Posterior vena cava (tissue), 2 donors: ENCODE measurements around the gene PPCDC. TPM values are rescaled to one million over a fixed set of nuclear protein-coding genes. Genes with fewer than 3 reads are reported as not detected.

ENCODE experiments used
- DNase-seq: peaks from one replicate; pipeline ENCODE4 v3.0.0-alpha.2; 2020; ENCODE audit warnings: low spot score
- intact Hi-C, 2 donors: fragments of 100-400 bp; cut with DNase I; formaldehyde crosslinking; loops; one replicate each; pipeline versions ENCODE4 v1.14.1 to v1.14.2; 2022 to 2023
- total RNA-seq, 2 donors: library from RNA; stranded (reverse); fragmentation: NEBNext Ultra II Directional; extraction: Animal tissue kit (Norgen Biotek cat#: 25700); gene quantifications; one replicate each; pipeline ENCODE4 v1.2.1, GENCODE V29; 2021
- donor health status: DM: yes; HTN: yes; CAD: no.
- donor health status: DM: yes; HTN: yes; CAD: no.

PPCDC gene
- total RNA-seq, 2 donors from 2014 or later, result 9.2 to 11.0 TPM

DNA sequence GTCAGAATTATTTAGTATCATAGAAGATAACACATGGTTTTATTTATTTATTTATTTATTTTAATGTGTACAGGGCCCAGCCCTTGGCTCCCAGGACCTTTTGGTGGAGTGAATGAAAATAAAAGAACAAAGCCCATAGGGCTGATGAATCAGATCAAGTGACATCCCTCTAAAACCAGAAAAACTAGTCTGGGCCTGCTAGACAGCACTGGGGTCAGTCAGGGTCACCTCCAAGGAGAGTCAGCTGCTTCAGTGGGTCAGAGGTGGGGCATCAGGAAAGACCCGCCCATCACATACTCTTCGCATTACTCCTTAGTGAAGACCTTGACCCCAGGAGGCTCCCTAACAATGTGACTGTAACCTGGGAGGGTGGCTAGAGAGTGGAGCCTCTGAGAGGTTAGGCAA is 12.8 kb downstream of the PPCDC start:
- no peak for DNase-seq
- intact Hi-C loops, result no loop called here

DNA sequence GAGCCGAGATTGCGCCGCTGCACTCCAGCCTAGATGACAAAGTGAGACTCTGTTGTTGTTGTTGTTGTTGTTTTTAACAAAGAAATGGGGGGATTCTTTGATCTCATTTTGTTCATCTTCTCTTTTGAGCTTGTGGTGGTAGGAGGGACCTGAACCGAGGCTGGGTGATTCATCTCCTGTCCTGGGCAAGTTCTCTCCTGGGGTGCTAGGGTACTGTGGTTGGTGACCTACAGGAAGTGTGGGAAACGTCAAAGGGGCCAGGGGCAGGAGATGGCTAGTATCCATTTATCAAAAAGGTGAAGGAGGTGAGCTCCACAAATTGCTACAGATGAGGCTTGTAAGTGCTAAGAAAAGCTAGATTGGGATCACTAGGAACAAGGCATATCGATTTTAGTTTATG is 14.3 kb downstream of the PPCDC start:
- intact Hi-C loops, result no loop called here
- no peak for DNase-seq

DNA sequence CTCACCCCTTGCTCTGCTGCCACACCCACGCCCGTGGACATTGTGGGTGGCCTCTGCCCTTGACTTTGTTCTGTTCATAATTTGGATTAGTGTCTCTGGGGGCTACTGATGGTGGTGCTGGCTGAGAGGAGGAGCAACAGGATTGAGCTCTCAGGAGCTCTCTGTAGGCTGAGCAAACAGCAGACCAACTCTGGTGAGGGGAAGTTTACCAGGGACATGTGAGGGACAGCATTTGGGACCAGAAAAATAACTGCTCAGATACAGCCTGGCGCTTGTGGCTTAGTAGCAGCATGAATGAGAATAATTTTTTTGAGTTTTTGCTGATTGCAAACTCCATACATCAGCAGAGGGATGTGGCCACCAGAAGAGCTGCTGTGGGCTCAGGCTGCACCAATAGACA is 14.8 kb downstream of the PPCDC start:
- intact Hi-C loops, result no loop called here
- DNase-seq, result no peak

DNA sequence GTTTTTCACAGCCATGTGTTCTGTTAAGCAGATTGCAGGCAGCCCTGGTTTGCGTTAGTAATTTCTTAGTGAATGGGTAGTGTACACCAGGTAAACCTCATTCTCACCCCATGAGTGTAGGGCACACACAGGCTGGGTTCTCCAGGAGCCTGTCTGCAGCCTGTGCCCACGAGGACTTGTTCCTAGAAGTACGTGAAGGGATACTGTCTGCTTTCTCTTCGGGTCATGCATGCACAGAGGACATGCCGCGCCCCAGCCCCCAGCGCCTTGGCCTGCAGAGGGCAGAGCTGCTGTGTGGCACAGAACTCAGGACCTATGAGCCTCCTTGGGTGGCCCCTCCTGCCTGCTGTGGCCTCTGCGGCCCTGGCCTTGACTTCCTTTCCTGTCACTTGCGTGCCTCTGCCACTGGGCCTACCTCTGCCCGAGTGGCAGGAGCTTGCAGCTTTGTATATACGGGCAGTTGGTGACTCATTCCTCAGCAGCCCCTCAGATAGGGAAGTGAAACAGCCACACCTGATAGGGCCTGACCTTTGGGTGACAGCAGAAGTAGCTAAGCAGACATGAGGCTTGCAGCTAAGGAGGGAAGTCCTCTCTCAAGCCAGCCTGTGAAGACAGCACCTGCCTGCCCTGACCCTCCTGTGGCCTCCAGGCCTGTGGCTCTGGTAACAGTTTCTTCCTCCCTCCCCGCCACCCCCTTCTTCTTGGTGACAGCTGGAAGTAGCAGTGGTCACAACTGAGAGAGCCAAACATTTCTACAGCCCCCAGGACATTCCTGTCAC is 19.5 kb downstream of the PPCDC start:
- peak; percentile 95 for DNase-seq
- intact Hi-C loops, result loop anchor here in 1 of 2 donors (2.0 kb wide), 1 partner anchor 160 kb away; no protein-coding TSS in a partner anchor

DNA sequence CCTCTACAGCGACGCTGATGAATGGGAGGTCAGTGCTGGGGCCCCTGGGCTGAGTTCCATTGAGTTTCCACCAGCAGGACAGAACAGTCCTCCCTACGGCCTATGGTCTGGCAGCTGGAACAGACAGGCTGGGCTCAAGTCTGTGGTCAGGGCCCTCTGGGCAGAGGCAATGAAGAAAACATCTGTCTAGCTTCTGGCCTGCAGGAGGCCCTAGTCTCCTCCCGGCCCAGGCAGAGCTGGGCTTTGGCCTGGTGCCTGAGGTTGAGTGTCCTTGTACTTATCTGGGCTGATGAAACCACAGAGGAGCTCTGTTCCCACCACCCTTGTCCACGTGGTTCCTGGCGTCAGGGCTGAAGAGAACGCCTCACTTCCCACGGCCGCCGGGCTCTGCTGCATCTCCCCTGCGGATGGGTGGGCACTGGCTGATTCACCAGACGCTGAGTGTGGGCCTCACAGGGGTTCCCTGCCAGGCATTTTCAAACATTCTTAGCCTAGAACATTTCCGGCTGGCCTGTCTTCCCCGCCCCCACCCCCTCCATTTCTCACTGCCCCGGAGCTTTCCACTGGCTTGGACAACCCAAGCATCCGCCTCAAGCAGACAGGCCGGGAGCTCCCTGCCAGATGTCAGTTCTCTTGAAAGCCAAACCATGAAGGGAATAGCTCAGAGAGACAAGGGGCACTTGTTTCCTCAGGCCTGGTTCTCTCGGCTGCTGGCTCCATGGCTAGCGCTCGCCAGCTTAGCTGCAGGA is 20.3 kb downstream of the PPCDC start:
- intact Hi-C loops, result loop anchor here (2.0 kb wide), 1 partner anchor 159 kb away; no protein-coding TSS in a partner anchor
- DNase-seq, result peak; percentile 99

DNA sequence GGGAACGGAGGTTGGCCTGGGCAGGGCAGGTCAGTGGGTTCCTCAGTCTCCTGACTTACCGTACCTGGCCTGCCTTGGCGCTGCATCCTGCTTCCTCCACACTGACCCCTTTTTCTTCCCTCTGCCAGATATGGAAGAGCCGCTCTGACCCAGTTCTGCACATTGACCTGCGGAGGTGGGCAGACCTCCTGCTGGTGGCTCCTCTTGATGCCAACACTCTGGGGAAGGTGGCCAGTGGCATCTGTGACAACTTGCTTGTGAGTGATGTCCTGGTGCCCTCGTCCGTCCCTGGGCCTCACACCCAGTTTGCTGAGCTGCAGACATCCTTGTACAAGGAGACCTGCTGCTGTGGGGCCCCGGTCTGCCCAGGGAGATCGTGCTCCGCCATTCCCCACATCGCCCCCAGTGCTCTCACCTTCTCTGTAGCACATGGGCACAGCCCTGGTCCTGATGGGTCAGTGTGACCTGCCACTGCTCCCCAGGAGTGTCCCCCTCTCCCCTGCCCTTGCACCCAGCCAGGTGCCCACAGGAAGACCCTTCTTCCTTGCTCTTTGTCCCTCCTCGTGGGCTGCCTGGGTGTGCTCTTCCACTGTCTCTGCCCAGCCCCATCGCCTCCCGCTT is 21.0 kb downstream of the PPCDC start:
- DNase-seq, result no peak
- intact Hi-C loops, result loop anchor here in 1 of 2 donors (2.0 kb wide), 1 partner anchor 158 kb away; no protein-coding TSS in a partner anchor

DNA sequence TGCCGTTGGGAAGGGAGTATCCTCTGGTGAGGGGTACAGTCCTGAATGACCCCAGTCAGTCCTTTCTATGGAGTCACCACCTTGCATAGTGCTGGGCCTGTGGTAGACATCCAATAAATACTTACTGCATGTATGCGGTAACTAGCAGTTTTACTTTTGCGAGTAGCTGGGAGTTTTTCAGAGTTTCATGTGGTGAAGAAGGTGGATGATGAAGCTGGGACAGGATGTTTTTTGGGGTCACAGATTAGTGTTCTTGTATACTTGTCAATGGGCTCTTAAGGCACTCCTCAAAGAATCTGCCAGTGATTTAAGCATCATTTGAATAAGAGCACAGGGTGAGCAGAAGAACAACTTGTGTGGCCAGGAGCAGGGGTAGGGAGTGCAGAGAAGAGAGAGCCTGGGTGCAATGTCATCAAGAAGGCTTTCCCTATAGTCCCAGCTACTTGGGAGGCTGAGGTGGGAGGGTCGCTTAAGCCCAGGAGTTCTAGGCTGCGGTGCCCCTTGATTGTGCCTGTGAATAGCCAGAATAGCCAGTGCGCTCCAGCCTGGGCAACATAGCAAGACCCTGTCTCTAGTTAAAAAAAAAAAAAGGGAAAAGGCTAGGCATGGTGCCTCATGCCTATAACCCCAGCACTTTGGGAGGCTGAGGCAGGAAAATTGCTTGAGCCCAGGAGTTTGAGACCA is 22.1 kb downstream of the PPCDC start:
- no peak for DNase-seq
- intact Hi-C loops, result loop anchor here in 1 of 2 donors (2.0 kb wide), 1 partner anchor 157 kb away; no protein-coding TSS in a partner anchor

DNA sequence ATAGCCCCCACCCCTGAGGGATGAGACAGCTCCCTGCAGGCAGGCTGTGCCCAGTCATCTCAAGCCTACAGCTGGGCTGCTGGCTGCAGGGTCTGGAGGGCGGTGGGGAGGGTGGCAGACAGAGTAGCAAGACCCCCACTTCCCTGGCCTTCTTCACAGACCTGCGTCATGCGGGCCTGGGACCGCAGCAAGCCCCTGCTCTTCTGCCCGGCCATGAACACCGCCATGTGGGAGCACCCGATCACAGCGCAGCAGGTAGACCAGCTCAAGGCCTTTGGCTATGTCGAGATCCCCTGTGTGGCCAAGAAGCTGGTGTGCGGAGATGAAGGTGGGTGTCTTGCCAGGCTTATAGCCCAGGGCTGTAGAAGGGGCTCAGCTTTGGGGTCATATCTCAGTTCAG is 25.0 kb downstream of the PPCDC start:
- intact Hi-C loops, result no loop called here
- DNase-seq, result no peak

DNA sequence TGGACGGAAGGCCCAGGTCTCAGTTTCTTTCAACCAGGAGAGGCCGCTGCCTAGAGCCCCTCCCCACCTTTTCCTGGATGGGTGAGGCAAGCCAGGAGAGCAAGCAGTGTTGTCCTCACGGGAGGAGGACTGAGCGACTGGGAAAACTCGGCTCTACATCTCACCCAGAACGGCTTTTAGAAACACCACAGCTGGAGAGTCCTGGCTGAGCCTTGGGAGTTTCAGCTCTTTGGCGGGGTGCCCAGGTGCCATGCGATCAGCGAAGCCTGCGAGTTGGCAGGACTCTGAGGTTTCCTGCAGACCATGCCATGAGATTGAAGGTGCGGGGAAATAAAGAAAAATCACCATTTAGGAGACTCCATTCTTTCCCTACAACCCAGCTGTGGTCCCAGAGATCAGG is 26.0 kb downstream of the PPCDC start:
- peak; percentile 82 for DNase-seq
- intact Hi-C loops, result no loop called here

DNA sequence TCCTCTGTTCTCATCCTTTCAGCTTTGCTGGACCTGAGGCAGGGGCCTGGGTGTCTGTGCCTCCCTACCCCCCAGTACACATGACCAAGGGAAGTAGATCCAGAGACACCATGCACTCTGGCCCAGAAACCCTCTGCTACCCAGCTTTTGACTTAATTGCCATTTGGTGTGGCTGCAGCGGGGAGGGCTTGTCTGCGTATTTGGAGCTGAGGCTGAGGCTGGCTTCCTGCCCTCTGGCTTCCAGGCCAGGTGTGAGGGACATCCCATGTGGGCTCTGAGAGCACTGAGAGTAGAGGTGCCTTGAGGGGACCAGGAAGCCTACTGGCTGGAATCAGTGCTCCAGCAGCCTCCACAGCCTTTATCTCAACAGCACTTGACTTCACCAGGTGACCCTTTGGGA is 26.9 kb downstream of the PPCDC start:
- DNase-seq, result peak; percentile 67
- intact Hi-C loops, result no loop called here

DNA sequence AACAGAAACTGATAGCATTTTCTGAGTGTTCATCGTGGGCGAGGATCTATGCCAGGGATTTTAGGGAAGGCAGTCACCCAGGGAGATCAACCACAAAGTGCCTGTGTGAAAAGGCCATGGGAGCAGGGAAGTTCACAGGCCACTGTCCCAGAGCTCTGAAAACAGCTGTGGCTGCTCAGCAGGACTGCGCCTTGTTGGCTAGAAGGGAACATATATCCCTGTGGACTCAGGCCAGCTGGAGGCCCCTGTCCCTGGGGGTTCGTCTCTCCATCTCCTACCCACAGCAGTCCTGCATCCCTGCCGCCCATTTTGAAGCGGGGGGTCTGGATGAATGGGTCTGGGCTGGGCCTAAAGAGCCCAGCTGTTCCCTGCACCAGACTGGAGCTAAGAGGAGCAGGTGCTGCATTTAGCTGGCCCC is 27.8 kb downstream of the PPCDC start:
- peak; percentile 49 for DNase-seq
- intact Hi-C loops, result no loop called here

DNA sequence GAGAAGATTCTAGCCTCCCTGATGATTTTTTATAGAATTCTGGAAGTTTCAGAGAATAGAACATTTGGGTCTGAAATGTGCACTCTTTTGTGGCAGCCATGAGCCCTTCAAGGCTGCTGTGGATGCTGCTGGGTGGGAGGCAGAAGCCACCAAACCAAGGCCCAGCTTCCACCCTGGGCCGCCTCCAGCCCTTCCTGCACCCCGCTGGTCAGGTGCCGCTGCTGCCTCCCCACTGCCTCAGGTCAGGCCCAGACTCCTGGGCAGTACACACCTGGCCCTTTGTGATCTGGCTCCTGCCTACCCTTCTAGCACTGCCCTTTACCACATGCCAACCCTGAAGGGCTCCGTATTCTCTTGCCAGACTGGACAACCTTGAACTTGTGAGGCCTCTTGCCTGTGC is 28.3 kb downstream of the PPCDC start:
- intact Hi-C loops, result no loop called here
- DNase-seq, result no peak

DNA sequence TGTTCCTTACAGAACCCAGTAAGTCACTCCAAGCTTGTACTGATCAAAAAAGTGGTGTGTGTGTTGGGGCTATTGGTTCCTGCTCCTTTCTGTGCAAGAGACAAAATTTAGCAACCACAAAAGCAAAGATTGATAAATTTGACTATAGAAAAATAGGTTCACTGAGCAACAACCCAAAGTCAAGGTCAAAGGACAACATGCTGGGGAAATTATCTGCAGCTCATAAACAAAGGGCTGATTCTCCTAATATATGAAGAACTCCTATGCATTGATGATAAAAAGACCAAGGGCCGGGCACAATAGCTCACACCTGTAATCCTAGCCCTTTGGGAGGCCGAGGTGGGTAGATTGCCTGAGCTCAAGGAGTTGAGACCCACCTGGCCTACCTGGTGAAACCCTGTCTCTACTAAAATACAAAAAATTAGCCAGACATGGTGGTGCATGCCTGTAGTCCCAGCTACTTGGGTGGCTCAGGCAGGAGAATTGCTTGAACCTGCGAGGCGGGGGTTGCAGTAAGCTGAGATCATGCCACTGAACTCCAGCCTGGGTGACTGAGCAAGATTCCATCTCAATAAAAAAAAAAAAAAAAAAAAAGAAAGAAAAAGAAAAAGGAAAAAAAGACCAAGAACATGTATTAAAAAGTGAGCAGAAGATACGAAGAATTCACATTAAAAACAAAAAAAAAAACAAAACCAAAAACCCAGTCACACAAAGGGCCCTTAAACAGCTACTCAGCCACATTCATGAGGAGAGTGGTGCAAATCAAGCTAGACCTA is 29.8 kb downstream of the PPCDC start:
- intact Hi-C loops, result no loop called here
- DNase-seq, result no peak

DNA sequence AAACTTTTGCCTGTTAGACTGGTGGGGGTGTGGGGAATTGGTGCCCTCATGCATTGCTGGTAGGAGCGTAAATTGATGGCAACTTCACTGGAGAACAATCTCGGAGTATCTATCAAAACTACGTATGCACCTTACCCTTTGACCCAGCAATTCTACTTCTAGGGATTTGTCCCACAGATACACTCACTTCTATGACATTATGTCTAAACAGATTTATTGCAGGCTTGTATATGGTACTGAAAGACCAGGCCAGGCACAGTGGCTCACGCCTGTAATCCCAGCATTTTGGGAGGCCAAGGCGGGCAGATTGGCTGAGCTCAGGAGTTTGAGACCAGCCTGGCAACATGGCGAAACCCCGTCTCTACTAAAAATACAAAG is 30.3 kb downstream of the PPCDC start:
- no peak for DNase-seq
- intact Hi-C loops, result no loop called here

DNA sequence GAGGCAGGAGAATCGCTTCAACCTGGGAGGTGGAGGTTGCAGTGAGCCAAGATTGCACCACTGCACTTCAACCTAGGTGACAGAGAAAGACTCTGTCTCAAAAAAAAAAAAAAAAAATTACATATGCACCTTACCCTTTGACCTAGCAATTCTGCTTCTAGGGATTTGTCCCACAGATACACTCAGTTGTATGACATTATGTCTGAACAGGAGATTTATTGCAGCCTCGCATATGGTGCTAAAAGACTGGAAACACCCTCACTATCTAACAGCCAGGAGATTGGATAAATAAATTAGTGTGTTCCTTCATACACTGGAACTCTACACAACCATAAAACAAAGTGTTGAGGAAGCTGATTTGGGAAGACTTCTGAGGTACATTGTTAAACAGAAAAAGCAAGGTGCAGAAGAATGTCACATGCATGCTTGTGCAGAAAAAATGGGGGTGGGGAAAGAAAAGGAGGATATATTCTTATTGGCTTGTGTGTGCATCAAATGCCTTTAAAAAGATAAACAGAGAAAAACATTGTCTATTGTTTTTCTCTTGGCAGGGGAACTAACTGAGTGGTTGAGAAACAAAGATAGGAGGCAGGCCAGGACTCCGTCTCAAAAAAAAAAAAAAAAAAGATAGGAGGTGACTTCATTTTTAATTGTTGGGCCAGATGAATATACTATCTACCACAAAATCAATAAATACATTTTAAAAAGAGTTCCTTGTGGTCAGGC is 30.9 kb downstream of the PPCDC start:
- no peak for DNase-seq
- intact Hi-C loops, result no loop called here

DNA sequence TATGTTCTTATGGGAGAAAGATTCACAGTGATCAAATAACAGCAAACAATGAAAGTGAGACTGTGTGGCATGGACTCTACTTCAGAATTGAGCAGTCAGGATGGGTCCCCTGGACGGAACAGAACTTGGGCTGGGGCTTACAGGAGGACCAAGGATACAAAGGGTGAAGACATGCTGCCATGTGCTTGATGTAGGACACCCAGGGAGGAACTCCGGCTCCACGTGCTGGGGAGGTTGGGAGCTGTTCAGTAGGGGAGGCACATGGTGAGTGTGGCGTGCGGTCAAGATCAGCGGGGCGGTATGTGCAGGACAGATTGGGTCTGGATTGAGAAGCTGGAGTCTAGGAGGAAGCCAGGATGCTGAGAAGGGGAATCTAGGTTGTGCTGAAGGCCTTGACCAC is 32.6 kb downstream of the PPCDC start:
- peak; percentile 71 for DNase-seq
- intact Hi-C loops, result no loop called here

DNA sequence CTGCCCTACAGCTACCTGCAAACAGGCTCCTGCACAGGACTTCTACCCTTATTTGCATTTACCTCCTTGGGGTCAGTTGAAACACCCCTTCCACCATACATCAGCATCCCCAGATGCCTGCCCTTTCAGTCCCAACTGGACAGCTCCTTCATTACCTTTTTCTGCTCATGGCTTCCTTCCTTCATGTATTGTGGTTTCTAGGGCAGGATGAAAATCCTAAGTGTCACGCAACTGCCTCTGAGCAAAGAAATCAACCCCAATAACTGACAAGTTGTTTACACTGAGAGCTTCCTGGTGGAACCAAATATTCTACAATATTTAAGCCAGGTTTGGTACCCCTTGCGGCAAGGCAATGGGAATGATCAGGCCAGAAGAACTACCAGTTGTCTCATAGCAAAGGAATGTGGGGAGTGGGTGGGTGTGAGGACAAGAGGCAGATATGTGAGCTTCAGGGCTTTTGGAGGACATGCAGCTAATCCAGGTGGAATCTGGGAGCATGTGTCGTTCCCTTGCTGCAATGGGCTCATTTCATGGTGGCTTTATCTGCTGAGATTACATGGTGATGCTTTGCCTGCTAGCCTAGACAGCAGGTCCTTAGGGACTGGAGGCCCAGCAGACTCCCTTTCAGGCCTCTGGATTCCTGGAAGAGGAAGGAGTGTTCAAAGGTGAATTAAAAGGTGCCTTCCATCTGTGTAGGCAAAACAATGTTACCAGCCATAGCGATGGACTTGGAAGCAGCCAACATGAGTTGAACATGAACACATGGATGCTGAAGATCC is 34.9 kb downstream of the PPCDC start:
- intact Hi-C loops, result no loop called here
- no peak for DNase-seq

DNA sequence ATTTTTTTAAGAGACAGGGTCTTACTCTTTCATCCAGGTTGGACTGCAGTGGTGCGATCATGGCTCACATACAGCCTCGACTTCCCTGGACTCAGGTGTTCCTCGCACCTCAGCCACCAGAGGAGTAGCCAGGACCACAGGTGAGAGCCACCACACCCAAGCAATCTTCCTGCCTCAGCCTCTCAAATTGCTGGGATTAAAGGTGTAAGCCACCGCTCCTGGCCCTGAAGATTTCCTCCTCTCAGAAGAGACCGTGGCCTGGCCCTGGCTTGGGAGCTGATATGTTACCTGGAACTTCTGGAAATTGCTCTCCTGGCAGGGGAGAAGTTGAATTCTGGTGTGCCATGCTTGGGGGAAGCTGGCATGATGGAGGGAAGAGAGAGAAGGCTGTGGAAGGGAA is 36.2 kb downstream of the PPCDC start:
- DNase-seq, result no peak
- intact Hi-C loops, result no loop called here
